NCI-H1930 (cell line): ENCODE results near the gene BCAS3.

Experiments used
- DNase-seq, 2 experiments: peaks; one replicate each; lab custom pipeline; 2025; lab: John Stamatoyannopoulos, UW

BCAS3 gene

DNA sequence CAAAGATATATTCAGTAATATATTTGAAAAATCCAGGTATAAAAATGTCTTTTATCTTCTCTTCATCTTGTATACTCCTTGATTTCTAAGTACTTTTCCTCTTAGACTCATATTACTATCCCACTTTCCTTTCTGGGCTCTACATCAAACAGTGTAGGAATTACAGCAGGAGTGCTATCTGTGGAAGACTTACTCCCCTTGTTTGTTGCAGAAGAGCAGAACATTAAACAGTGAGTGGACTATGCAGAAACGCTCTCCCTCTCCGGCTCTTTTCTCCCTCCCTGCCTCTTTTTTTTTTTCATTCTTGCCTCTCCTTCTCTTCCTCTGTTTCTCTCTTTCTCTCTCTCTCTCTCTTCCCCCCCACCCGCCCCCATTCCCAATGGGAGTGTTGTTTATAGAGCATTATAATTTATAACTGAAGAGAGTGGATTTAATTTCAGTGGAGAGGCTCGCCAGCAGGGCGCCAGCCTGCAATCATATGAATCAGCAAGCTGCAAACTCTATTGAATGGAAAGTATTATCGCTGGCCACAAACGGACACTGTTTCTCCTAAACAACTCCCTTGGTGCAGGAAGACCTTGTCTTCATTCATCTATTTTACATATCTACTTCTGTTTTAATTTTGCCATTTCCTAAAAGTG lies 479.7 kb downstream of the BCAS3 start:
- DNase-seq: peak; percentile 73 to 81

DNA sequence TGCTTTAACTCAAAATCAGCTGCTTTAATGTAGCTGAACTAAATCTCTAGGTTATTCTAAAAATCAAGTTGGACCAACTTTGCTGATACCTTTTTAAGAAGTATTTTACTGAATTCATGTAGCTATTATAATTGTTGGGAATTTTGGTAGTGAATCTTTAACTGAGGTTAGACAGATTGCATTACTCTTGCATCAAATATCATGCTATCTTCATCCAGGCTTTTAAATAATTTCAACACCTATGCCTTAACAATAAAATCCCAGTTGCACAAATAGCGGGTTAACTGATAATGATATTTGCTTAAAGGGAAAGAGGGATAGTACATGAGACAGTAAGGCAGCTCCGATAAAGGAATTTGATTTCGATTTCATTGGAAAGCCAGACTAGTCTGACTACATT lies 480.7 kb downstream of the BCAS3 start:
- peak; percentile 19 to 61 for DNase-seq

DNA sequence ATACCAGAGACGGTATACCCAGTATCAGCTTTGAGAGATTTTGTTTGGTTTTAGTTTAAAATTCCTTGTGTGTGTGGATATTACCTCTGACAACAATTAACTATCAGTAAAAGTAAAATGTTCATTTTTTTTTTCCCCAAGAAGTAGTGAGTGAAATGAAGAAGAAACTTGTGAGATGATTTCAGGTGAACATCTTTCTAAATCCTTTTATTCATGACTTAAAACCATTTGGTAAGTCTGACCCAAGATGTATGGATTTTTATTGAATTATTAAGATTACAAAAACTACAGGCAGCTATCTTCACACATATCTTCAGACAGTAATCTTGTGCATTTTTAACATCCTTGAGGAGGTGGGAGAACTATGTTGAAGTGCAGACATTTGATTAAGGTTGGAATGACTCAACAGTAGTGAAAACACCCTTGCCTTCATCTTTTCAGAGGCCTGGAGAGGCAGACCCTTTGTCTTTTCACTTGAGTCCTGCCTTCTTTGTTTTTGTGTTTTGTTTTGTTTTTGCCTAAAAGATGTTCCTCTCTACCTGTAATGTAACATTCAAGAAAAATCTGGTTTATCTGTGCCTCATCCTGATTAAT lies 481.7 kb downstream of the BCAS3 start:
- no peak for DNase-seq

DNA sequence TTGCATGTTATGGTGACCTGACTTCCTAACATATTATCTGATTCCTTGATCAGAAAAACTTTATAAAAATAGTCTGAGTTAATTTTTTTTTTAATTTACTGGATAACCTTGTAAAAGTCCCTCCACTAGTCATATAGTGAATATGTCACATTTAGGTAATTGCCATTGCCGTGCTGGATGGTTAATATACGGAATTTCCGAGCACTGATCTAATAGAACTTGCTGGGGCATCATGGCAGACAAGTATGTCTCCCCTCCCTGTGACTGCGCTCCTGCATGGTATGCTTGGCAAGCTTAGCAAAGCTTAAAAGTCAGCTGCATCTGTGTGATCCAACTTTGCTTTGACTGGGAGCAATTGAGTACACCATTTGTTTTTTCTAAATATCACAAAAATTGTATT lies 482.6 kb downstream of the BCAS3 start:
- DNase-seq: no peak

DNA sequence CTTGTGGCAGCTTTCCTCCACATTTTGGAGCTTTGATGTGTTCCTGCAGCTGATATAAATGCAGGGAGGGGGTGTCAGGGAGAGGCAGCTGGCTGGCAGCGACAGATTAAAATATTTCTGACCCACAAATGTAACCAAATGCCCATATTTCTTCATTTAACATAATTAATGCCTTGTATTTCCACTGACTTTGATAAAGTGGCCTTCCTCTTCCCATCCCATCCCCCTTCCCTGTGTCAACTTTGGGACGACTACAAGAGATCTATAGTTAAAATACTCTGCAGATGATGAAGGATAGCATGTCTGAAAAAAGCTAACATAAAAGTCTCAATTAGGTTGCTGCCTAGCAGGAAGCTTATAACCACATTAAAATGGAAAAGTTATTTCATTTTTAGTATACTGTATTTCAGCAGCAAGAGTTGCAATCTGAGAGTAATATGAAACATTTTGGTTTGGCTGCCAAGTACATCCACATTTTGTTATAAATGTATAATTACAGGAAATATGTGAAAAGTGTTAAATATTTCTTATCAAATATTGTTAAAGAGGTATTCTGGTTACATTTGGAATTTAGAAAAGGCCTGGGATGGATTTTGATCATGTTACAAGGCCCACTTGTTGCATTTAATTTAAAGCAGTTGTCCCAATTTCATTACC lies 483.3 kb downstream of the BCAS3 start:
- no peak for DNase-seq

DNA sequence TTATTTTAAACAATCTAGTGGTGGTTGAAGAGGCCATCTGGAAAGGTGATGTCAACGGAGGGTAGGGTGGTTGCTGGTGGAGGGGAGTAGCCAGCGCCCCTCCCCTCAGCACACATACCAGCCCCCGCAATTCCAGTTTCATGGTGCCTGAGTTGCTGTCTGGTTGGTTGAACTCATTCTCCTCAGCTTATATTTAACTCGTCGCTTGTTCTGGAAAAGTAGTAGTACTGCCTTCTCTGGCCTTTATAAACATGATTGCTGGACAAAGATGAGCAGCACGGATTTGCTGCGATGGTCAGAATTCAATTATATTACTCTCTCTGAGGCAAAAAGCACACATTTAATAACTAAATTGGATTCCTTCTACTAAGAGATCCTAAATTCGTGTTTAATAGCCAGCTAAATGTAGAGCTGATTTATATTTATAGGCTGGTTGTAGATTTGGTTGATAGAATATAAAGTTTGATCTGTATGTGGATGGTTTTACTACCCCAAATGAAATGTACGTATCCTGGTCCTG lies 484.0 kb downstream of the BCAS3 start:
- DNase-seq: no peak

DNA sequence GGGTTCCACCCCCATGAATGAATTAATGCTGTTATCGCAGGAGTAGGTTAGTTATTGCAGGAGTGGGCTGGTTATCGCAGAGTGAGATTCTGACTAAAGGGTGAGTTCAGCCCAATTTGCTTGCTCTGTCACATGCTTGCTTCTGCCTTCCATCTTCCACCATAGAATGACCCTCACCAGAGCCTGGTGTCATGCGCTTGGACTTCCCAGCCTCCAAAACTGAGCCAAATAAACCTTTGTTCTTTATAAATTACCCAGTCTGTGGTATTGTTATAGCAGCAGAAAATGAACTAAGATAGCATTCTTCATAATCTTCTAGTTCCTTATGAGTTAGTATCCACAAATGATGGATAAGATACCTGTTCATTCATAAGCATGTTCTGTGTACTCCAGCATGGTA lies 486.9 kb downstream of the BCAS3 start:
- DNase-seq: no peak

DNA sequence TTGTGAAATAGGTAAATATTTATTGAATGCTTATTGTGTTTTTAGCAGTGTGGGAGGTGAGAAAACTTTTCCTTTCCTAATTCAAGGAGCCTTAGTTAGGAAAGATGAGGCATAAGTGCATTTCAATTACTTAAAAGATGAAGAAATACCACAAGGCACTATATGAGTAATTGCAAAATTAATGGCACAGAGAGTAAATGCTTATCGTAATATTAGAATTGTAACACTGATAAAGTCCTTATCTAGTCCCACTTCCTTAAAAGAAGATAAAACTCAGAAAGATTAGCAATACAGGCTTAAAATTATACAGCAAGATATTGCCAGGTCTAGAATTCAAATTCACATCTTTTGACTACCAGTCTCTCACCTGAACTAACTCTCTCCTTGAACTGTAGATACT lies 489.4 kb downstream of the BCAS3 start:
- DNase-seq: no peak

DNA sequence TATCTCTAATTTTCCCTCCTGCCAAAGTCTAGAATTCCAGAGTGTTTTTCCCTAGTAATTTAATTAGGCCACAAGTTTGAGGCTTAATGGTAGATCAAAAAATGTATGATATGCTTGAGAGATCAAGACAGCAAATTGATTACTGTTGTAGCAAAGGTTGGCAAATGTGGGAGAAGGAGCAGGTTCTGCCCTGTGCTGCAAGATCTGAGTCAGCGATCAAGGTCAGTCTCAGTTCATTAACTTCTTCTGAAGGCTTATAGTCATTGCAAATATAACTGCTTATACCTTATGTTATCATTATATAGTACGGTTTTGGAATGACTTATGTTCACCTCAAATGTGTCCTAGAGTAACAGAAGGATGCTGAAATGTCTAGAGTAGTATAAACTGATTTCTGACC lies 490.9 kb downstream of the BCAS3 start:
- no peak for DNase-seq

DNA sequence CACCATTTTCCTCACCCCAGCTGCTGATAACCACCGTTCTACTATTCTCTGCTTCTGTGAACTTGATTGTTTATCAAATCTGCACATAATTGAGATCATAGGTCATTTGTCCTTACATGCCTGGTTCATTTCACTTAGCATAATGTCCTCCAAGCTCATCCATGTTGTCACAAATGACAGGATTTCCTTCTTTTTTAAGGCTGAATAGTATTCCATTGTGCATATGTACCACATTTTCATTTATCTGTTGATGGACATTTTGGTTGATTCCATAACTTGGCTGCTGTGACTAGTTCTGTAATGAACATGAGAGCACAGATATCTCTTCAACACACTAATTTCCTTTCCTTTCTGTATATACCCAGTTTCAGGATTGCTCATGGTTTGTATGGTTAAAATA lies 496.7 kb downstream of the BCAS3 start:
- no peak for DNase-seq

DNA sequence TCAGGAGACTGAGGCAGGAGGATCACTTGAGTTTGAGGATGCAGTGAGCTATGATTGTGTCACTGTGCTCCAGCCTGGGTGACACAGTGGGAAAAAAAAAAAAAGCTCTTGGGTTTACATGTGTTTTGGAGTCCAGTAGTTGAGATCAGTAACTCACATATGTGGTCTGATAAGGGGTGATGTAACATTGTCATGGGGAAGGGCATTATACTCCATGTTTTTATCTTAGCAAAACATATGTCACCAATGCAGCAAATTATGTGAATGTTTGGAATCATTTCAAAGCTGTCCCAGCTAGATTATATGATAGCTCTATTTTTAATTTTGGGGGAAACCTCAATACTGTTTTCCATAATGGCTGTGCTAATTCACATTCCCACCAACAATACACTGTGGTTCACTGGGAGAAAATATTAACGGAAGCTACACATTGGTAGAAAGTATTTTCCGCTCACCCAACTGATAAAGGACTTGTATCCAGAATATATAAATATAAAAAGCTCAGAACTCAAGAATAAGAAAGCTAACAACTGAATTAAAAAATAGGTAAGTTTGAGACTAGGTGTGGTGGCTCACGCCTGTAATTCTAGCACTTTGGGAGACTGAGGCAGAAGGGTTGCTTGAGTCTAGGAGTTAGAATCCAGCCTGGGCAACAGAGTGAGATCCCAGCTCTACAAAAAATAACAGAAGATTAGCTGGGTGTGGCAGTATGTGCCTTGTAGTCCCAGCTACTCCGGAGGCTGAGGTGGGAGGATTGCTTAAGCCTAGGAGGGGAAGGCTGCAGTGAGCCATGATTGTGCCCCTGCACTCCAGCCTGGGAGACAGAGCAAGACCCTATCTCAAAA lies 497.9 kb downstream of the BCAS3 start:
- DNase-seq: no peak

DNA sequence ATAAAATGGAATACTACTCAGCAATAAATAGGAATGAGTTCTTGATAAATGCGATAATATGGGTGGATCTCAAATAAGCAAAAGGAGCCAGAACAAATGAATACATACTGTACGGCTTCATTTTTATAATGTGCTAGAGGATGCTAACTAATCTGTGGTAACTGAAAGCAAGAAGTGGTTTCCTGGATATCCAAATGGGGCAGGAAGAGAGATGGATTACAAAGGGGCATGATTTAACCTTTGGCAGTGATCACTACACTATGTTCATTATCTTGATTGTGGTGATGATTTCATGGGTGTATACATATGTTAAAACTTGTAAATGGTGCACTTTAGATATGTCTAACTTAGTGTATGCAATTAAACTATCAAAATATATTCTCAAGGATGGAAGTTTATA lies 499.7 kb downstream of the BCAS3 start:
- DNase-seq: no peak

DNA sequence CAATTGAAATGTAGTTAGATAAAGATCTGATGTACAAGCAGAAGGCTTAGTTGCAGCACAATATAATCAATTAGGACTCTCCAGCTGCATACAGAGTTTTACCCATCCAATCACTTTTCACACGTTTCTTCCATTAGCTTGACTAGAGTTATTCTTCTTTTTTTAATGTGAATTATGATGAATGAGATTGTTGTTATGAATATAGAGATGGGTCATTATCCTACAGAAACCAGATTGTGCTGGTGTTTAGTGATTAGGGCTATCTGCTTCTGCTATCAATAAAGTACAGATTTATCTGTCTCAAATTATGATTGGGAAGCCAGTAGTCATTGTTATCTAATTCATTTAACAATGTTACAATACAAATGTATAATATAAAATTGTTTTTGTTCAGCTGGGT lies 500.6 kb downstream of the BCAS3 start:
- no peak for DNase-seq

DNA sequence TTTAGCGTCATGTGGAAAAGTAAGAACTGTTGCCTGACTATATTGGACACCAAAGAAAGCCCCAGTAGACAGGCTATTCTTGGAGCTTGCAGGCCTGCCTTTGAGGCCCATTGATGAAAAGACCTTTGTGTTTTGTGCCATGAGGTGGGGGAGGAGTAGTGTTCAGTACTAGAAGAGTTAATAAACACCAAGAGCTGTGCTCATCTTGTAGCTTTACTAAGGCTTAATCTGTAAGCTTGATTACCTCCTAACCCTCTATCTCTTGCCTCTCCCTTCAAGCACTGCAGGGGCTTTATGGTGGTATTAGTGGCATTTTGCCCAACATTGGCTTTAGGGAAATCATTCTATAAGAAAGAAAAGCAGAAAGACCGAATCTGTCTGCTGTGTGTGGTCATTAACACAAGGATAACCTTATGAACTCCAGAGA lies 501.7 kb downstream of the BCAS3 start:
- DNase-seq: no peak

DNA sequence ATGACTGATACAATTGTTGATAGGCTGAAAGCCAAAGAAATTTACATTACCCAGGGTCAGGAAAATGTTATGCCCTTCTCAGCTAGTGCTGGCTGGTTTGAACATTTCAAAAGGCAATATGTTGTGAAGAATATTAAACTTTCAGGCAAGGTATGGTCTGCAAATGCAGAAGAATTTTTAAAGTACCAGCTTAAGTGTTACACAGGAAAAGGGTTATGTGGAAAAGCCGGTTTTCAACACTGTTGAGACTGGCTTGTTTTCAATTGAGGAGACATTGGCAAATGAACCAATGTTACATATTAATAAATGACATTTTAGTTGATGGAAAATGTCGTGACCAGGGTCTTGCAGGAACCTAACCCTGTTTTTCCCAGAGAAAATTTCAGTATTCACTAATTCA lies 506.1 kb downstream of the BCAS3 start:
- no peak for DNase-seq

DNA sequence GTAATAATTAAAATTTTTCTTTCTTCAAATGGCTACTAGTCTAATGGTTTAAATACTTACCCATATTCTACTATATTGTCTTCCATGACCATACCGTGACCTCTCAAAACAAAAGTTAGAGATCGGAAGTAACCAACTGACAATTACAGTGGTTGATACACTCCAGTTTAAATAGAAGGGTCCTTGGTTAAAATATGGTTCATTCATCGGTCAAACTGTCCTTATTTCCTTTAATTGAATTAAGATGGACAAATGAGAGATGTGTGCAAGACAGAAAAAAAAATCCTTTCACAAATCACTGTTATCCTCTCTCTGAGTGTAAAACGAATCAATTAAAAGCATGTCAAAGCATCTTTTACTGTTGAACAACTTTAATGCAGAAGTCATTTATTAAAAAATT lies 507.7 kb downstream of the BCAS3 start:
- DNase-seq: no peak

DNA sequence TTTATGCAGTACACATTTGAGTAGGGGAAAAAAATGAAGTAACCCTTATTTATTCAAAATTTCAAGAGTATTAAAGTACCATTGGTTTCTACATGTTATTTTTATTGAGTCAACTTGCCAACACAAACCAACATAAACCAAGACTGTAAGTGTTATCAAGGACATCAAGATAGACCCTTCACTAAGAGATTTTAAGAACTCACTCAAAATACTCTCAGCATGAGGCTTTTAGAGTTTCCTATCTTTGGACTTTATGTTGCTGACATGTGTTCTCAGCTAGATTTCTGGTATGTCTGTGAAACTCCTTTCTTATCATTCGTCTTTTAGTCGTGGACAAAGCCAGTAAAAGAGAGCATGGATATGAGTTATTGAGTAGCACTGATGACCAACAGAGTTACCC lies 509.4 kb downstream of the BCAS3 start:
- DNase-seq: no peak

DNA sequence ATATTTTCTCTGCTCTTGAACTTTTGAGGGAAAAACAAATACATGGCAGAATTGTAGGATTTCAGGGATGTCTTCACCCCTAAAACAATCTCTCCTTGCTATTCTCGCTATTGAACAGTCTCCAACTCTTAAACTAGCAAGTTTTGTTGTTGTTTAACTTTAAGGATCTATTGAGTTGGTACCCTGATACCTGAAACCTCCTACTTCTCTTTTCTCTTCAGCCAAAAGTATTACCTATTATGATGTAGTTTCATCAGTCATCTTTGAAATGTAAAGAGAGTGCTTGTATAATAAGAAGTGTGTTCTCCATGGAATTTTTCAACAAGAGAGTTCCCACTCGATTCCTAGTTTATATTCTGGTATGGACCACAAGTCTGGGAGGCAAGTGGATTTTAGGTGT lies 510.4 kb downstream of the BCAS3 start:
- DNase-seq: no peak

DNA sequence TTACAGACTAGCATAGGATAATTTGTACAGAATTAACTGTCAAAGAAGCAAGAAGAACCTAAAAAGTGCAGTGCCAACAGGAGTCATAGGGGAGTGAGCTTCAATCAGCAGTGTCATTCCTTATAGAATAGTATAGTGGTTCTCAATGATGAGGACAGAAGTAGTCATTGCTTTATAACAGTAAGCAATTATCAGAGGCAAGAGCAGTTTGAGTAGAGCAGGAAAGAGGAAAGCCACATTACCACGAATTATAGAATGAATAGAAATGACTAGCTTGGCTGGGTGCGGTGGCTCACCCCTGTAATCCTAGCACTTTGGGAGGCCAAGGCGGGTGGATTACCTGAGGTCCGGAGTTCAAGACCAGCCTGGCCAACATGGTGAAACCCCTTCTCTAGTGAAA lies 512.3 kb downstream of the BCAS3 start:
- no peak for DNase-seq

DNA sequence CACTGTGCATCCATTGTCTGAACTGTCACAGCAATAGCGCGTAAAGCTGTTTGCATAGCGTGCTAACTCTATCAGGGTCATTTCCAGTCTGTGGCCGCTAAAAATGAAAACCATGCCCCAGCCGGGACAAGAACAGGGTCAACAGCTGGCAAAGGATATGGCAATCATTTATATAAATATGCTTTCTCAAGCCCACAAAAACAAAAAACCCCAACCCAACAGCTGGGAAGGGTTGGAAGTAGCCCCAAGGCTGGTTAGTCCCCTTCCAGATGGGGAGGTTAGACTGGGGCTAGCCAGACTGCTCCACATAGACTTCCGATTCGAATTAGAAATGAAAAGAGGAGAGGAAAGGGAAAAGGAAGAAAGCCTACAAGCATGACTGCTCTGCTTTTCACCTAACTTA lies 518.7 kb downstream of the BCAS3 start:
- no peak for DNase-seq

DNA sequence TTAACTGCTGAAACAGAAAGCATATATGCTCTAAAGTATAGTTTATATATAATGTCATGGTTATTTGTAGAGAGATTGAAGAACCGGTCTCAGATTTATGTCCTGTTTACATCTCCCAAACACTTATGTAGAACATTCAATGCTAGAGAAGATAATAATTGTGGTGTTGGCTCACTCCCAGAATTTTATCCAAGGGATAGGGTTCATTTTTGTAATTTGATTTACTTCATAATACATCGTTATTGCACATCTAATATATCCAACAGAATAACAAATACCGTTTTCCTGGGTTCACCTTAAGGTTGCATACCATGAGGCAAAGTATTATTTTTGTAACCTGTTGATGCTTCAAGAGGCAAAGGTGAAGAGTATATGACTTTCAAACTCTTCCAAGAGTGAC lies 519.1 kb downstream of the BCAS3 start:
- no peak for DNase-seq
